ENCODE data around the gene FLACC1. TPM values are rescaled to one million over a fixed set of nuclear protein-coding genes. Genes with fewer than 3 reads are reported as not detected.

FLACC1 gene
- total RNA-seq, 1 experiment from 2014 or later: 0.87 TPM

DNA sequence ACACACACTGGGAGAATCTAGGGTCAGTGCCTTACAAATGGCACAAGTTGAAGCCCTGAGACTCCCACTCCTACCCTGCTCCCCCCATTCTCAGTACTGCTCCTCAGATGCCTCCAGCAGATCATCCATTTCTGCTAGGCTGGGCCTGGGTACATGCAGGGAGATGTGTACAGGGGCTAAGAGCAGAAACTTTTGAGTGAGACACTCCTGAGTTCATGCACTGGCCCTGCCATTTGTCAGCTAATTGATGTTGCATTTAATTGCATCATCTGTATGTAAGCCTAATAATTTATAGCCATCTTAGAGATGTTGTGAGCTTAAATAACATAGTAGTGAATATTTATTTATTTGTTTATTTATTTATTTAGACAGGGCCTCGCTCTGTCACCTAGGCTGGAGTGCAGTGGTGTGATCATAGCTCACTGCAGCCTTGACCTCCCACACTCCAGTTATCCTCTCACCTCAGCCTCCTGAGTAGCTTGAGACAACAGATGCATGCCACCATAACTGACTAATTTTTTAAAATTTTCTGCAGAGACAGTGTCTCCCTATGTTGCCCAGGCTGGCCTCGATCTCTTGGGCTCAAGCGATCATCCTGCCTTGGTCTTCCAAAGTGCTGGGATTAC lies 101.6 kb downstream of the FLACC1 start:
- BruUV-seq (replicated peaks): no TSS peak
- no peak for DNase-seq
- H3K9me3 ChIP-seq (ENCODE audit: insufficient read depth, low read depth): no peaks in the 10 kb centered on the region
- peaks cover 26% of the 10 kb centered on the region for H3K4me1 ChIP-seq (replicated peaks; ENCODE audit: insufficient read depth)
- H3K4me2 ChIP-seq: no peak overlapping the region
- H4K20me1 ChIP-seq (ENCODE audit: insufficient read depth): no peaks in the 10 kb centered on the region
- no peaks in the 10 kb centered on the region for H3K27me3 ChIP-seq (ENCODE audit: insufficient read depth, low read depth)
- no peak for TF ChIP-seq EZH2 (IDR thresholded peaks at IDR 0.05; ENCODE audit: low read depth)
- TF ChIP-seq, protein P1, sequence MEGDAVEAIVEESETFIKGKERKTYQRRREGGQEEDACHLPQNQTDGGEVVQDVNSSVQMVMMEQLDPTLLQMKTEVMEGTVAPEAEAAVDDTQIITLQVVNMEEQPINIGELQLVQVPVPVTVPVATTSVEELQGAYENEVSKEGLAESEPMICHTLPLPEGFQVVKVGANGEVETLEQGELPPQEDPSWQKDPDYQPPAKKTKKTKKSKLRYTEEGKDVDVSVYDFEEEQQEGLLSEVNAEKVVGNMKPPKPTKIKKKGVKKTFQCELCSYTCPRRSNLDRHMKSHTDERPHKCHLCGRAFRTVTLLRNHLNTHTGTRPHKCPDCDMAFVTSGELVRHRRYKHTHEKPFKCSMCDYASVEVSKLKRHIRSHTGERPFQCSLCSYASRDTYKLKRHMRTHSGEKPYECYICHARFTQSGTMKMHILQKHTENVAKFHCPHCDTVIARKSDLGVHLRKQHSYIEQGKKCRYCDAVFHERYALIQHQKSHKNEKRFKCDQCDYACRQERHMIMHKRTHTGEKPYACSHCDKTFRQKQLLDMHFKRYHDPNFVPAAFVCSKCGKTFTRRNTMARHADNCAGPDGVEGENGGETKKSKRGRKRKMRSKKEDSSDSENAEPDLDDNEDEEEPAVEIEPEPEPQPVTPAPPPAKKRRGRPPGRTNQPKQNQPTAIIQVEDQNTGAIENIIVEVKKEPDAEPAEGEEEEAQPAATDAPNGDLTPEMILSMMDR (conservative IDR thresholded peaks at IDR 0.05): no peak
- intact Hi-C loops (cut with micrococcal nuclease; ENCODE audit: unreplicated experiment): loop anchor here (5.0 kb wide), 1 partner anchor 387 kb away; the partner anchor contains the start of gene TMEM237
- no peaks in the 10 kb centered on the region for H3K36me3 ChIP-seq (ENCODE audit: low read depth)
- no peak overlapping the region for H3K4me3 ChIP-seq
- H3K79me2 ChIP-seq (ENCODE audit: low read depth): peaks cover 20% of the 10 kb centered on the region
- H3K27ac ChIP-seq: 0 out of 2 replicates have a peak overlapping the region, but pooled peaks have one; percentile 18
- H2AFZ ChIP-seq: no peak overlapping the region
- ChIA-PET CTCF (interaction anchor here (0.8 kb wide), 1 partner anchor 110 kb away, joined by 3 read pairs; no protein-coding TSS in a partner anchor), POLR2A (ENCODE audit: unreplicated experiment) (no interaction called here)
- H3K9me2 ChIP-seq (ENCODE audit: insufficient read depth): no peaks in the 10 kb centered on the region
- peaks cover 38% of the 10 kb centered on the region for H3F3A ChIP-seq (ENCODE audit: insufficient read depth, low read depth)

DNA sequence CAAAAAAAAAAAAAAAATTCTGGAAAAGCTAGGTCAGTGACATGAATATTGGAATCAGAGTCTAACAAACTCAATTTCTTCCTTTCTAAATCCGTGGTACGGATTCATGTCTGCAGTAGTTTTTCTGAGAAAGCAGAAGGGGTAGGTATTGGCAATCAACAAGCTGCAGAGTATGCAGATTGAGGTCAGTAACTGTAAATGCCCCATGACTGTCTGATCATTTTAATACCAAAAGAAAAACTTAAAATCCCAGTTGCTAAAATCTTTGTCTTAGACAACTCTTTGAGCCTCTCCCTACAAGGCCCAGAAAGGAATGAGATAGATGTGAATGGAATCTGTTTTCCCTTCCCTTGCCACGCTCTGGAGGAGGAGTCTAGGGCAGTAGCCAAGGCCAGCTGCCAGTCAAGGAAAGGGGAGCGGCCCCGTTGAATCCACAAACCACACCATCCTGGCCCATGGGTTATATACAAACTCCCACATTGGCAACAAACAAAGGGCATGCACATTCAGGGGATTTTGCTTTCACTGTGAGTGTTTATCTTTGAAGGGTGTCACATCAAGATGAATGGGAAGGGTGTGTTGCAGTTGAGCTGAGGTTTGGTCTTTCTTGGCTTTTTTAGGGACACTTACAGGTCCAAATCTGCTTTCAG lies 102.9 kb downstream of the FLACC1 start:
- no TSS peak for BruUV-seq (replicated peaks)
- no peak overlapping the region for H3K27ac ChIP-seq

DNA sequence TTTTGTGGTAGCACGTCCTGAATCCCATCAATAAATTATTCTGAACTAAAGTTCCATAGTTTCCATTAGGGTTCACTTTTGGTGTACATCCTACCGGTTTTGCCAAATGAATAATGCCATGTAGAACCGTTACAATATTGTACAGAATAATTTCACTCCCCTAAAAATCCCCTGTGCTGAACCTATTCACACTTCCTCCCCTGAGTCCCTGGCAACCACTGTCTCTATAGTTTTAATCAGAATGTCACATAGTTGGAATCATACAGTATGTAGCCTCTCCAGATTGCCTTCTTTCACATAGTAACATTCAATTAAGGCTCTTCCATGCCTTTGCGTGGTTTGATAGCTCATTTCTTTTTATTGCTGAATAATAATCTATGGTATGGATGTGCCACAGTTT lies 106.4 kb downstream of the FLACC1 start:
- Histone ChIP-seq H3K36me3 (ENCODE audit: low read depth) (no peaks in the 10 kb centered on the region), H3K4me1 (replicated peaks; ENCODE audit: insufficient read depth) (no peaks in the 10 kb centered on the region), H3K27me3 (ENCODE audit: insufficient read depth, low read depth) (no peaks in the 10 kb centered on the region), H3K27ac (no peak overlapping the region), H4K20me1 (ENCODE audit: insufficient read depth) (no peaks in the 10 kb centered on the region), H3K4me2 (no peak overlapping the region), H3K4me3 (no peak overlapping the region), H3K9me2 (ENCODE audit: insufficient read depth) (no peaks in the 10 kb centered on the region), H3K79me2 (ENCODE audit: low read depth) (no peaks in the 10 kb centered on the region), H2AFZ (no peak overlapping the region), H3K9me3 (ENCODE audit: insufficient read depth, low read depth) (no peaks in the 10 kb centered on the region), H3F3A (ENCODE audit: insufficient read depth, low read depth) (0 out of 2 replicates have a peak, but pooled peaks cover under 1% of the 10 kb centered on the region)
- POLR2A ChIA-PET (ENCODE audit: unreplicated experiment): no interaction called here
- DNase-seq: no peak
- intact Hi-C loops (cut with micrococcal nuclease; ENCODE audit: unreplicated experiment): no loop called here
- CTCF ChIA-PET: no interaction called here
- BruUV-seq (replicated peaks): no TSS peak
- TF ChIP-seq, protein P1 (conservative IDR thresholded peaks at IDR 0.05): no peak
- no peak for TF ChIP-seq EZH2 (IDR thresholded peaks at IDR 0.05; ENCODE audit: low read depth)

More for the DNA sequence above, 102.9 kb downstream of the FLACC1 start:
- no peaks in the 10 kb centered on the region for H3K36me3 ChIP-seq (ENCODE audit: low read depth)
- peaks cover 35% of the 10 kb centered on the region for H3F3A ChIP-seq (ENCODE audit: insufficient read depth, low read depth)
- H3K4me1 ChIP-seq (replicated peaks; ENCODE audit: insufficient read depth): peaks cover 13% of the 10 kb centered on the region
- H3K4me3 ChIP-seq: no peak overlapping the region
- no peak overlapping the region for H2AFZ ChIP-seq
- CTCF ChIA-PET: no interaction called here
- H3K9me2 ChIP-seq (ENCODE audit: insufficient read depth): no peaks in the 10 kb centered on the region
- H3K79me2 ChIP-seq (ENCODE audit: low read depth): peaks cover 7% of the 10 kb centered on the region
- peak in 1 of 2 experiments; percentile 63 for DNase-seq
- H3K27me3 ChIP-seq (ENCODE audit: insufficient read depth, low read depth): no peaks in the 10 kb centered on the region
- TF ChIP-seq, protein P1 (conservative IDR thresholded peaks at IDR 0.05): no peak
- no peak for TF ChIP-seq EZH2 (IDR thresholded peaks at IDR 0.05; ENCODE audit: low read depth)
- no peak overlapping the region for H3K4me2 ChIP-seq
- H3K9me3 ChIP-seq (ENCODE audit: insufficient read depth, low read depth): no peaks in the 10 kb centered on the region
- POLR2A ChIA-PET (ENCODE audit: unreplicated experiment): no interaction called here
- no peaks in the 10 kb centered on the region for H4K20me1 ChIP-seq (ENCODE audit: insufficient read depth)
- intact Hi-C loops (cut with micrococcal nuclease; ENCODE audit: unreplicated experiment): no loop called here
